Stomach (tissue), 9 donors: ENCODE results near the gene CELA2B. TPM values are rescaled to one million over a fixed set of nuclear protein-coding genes. Genes with fewer than 3 reads are reported as not detected.

Experiments
- DNase-seq, 2 donors: peaks; one replicate each; pipeline versions ENCODE4 v3.0.0 to v3.0.0-alpha.2; 2013 to 2019
- H3K27ac ChIP-seq, 5 donors: fragments of 200-600 bp in 4 of 5; sonication (generic) in 4 of 5; one replicate each; pipeline ENCODE4 v1.5.1; 2013 to 2019; ENCODE audit warnings: mild to moderate bottlenecking in 1 of 5, moderate library complexity in 1 of 5
- H3K27me3 ChIP-seq, 3 donors: fragments of 200-600 bp; sonication (generic); one replicate each; pipeline ENCODE4 v1.5.1; 2017 to 2019; ENCODE audit warnings: mixed run types in 1 of 3
- H3K36me3 ChIP-seq, 4 donors: fragments of 200-600 bp; sonication (generic); 1 replicate in 3 of 4; 2 replicates in 1 of 4; pipeline ENCODE4 v1.5.1; 2016 to 2019
- H3K4me1 ChIP-seq, 4 donors: fragments of 200-600 bp; sonication (generic); one replicate each; pipeline ENCODE4 v1.5.1; 2016 to 2019
- H3K4me3 ChIP-seq, 4 donors: fragments of 200-600 bp; sonication (generic) in 3 of 4; one replicate each; pipeline ENCODE4 v1.5.1; 2016 to 2019; ENCODE audit warnings: mild to moderate bottlenecking in 1 of 4
- H3K9me3 ChIP-seq, 4 donors: fragments of 200-600 bp; sonication (generic); one replicate each; pipeline ENCODE4 v1.5.1; 2016 to 2019
- EP300 ChIP-seq: sonication (generic); formaldehyde crosslinking; IDR thresholded peaks from one replicate; pipeline ENCODE4 v1.6.1; 2017; ENCODE audit warnings: antibody characterized with exemption
- POLR2A ChIP-seq, 4 donors: fragments of 450-650 bp; IDR thresholded peaks; one replicate each; pipeline ENCODE4 v1.6.1; 2016; ENCODE audit warnings: antibody characterized with exemption in 4 of 4, control low read depth in 2 of 4, mild to moderate bottlenecking in 1 of 4, moderate library complexity in 1 of 4
- POLR2AphosphoS5 ChIP-seq, 3 donors: sonication (generic); formaldehyde crosslinking; IDR thresholded peaks; one replicate each; pipeline ENCODE4 v1.6.1; 2016; ENCODE audit warnings: antibody characterized with exemption in 3 of 3
- WGBS, 5 donors: extraction: QIAGEN DNeasy Blood & Tissue Kit in 3 of 5; methylation state at CpG; one replicate each; pipeline versions ENCODE4 v1.1.5 to v1.1.7; 2013 to 2018; 5-methylcytosine and 5-hydroxymethylcytosine counted together
- intact Hi-C: fragments of 100-400 bp; cut with DNase I; formaldehyde crosslinking; loops from one replicate; pipeline ENCODE4 v1.15.1; 2023; ENCODE audit warnings: low total_unique reads
- polyA plus RNA-seq, 3 donors: library from polyadenylated mRNA; stranded (reverse); fragments of 200-250 nt; gene quantifications; one replicate each; pipeline ENCODE4 v1.2.3, GENCODE V29; 2013
- total RNA-seq, 5 donors: library from RNA; depleted of rRNA; stranded (reverse); fragments of >200 nt; gene quantifications; one replicate each; pipeline versions ENCODE4 v1.1.0 to v1.2.3, GENCODE V29; 2014 to 2016
- TF ChIP-seq, protein P1 (sequence below), 7 experiments: fragments of 450-650 bp in 4 of 7; fragments of 200-600 bp in 3 of 7; sonication (generic) in 3 of 7; IDR thresholded peaks; one replicate each; pipeline ENCODE4 v1.5.1; 2016 to 2019; ENCODE audit warnings: antibody characterized with exemption in 7 of 7, control low read depth in 2 of 7, mild to moderate bottlenecking in 1 of 7
- donor health status: healthy with polysubstance abuse.
- donor health status: Bipolar disorder and iron deficiency.
- donor health status: healthy.

CELA2B gene
- total and polyA plus RNA-seq, 8 donors: not detected

- 54 to 59% (median 57%) methylated on average over 17 of the region's 17 CpGs for WGBS, 5 donors
Measured at GRCh38 chr1:15501208-15502032, 25.5 kb downstream of the CELA2B start.

DNA sequence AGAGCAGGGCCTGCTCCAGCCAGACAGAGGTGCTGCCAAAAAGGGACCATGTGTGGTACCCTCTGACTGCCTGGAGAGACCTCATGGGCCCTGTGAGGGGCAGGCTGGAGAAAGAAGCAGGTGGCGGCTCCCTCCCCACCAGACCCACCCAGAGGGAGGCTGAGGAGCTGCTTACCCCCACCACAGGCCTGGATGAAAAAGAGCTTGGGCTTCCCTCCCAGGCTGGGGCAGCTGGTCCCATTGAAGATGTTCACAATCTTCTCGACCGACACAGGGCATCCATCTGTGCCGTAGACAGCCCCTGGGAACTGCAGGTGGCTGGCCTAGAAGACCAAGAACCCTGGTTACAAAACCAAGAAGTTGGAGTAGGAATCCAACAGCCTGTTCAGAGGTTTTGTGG is 28.5 kb downstream of the CELA2B start:
- Histone ChIP-seq H3K36me3 (peaks cover 12 to 78% (median 76%) of the 10 kb centered on the region in 4 donors), H3K27ac (no peak overlapping the region), H3K4me1 (peaks cover 0 to 6% (median 0%) of the 10 kb centered on the region in 4 donors), H3K27me3 (no peaks in the 10 kb centered on the region), H3K4me3 (no peak overlapping the region), H3K9me3 (no peaks in the 10 kb centered on the region)
- intact Hi-C loops: loop anchor here (10.0 kb wide), 1 partner anchor 180 kb away; no protein-coding TSS in a partner anchor
- no peak for DNase-seq
- TF ChIP-seq POLR2A (IDR thresholded peaks at IDR 0.05) (no peak), POLR2AphosphoS5 (IDR thresholded peaks at IDR 0.05) (no peak), EP300 (no peak)
- TF ChIP-seq, protein P1, sequence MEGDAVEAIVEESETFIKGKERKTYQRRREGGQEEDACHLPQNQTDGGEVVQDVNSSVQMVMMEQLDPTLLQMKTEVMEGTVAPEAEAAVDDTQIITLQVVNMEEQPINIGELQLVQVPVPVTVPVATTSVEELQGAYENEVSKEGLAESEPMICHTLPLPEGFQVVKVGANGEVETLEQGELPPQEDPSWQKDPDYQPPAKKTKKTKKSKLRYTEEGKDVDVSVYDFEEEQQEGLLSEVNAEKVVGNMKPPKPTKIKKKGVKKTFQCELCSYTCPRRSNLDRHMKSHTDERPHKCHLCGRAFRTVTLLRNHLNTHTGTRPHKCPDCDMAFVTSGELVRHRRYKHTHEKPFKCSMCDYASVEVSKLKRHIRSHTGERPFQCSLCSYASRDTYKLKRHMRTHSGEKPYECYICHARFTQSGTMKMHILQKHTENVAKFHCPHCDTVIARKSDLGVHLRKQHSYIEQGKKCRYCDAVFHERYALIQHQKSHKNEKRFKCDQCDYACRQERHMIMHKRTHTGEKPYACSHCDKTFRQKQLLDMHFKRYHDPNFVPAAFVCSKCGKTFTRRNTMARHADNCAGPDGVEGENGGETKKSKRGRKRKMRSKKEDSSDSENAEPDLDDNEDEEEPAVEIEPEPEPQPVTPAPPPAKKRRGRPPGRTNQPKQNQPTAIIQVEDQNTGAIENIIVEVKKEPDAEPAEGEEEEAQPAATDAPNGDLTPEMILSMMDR (IDR thresholded peaks at IDR 0.05): no peak
- 92 to 100% (median 95%) methylated on average over 1 to 4 of the region's 4 CpGs for WGBS, 5 donors

More at GRCh38 chr1:15501208-15502032, 25.5 kb downstream of the CELA2B start:
- no peak overlapping the region for H3K4me3 ChIP-seq
- no peak for TF ChIP-seq POLR2A (IDR thresholded peaks at IDR 0.05)
- TF ChIP-seq, protein P1 (IDR thresholded peaks at IDR 0.05): peak in 5 of 7 experiments; percentile 53 to 65 (median 58)
- TF ChIP-seq POLR2AphosphoS5 (IDR thresholded peaks at IDR 0.05): no peak
- no peak for TF ChIP-seq EP300
- DNase-seq: peak; percentile 79 to 84
- H3K36me3 ChIP-seq: peaks cover 12 to 76% (median 71%) of the 10 kb centered on the region in 4 donors
- H3K27me3 ChIP-seq: no peaks in the 10 kb centered on the region
- no peak overlapping the region for H3K27ac ChIP-seq
- H3K4me1 ChIP-seq: peaks cover 0 to 6% (median 0%) of the 10 kb centered on the region in 4 donors
- no peaks in the 10 kb centered on the region for H3K9me3 ChIP-seq
- intact Hi-C loops: loop anchor here (10.0 kb wide), 1 partner anchor 177 kb away; no protein-coding TSS in a partner anchor

DNA sequence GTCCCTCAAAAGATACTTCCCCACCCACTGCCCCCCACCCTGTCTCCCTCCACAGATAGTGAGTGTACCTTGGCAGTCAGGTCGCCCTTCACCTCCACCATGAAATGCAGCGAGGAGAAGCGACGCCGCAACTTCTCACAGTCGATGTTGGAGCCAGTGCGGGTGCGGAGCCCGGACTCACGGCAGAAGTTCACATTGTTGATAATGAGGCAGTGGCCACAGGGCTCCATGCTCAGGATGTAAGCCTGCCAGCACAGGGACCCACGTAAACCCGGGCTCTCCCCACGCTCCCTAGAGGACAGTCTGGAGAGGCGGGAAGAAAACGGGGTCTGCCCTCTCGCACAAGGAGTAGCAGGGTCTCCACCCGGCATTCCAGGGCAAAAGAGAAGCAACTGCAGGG is 30.9 kb downstream of the CELA2B start:
- Histone ChIP-seq H3K4me1 (peaks cover 0 to 11% (median 5%) of the 10 kb centered on the region in 4 donors), H3K4me3 (no peak overlapping the region), H3K27ac (no peak overlapping the region), H3K9me3 (no peaks in the 10 kb centered on the region), H3K36me3 (peaks cover 12 to 68% (median 64%) of the 10 kb centered on the region in 4 donors), H3K27me3 (no peaks in the 10 kb centered on the region)
- no peak for DNase-seq
- 93 to 98% (median 97%) methylated on average over 17 of the region's 17 CpGs for WGBS, 5 donors
- intact Hi-C loops: loop anchor here (10.0 kb wide), 1 partner anchor 182 kb away; no protein-coding TSS in a partner anchor
- TF ChIP-seq EP300: no peak
- no peak for TF ChIP-seq POLR2A (IDR thresholded peaks at IDR 0.05)
- no peak for TF ChIP-seq POLR2AphosphoS5 (IDR thresholded peaks at IDR 0.05)
- TF ChIP-seq, protein P1 (IDR thresholded peaks at IDR 0.05): no peak

GRCh38 chr1:15507278-15507677 is 31.4 kb downstream of the CELA2B start:
- no peak for DNase-seq
- Histone ChIP-seq H3K36me3 (peaks cover 16 to 68% (median 64%) of the 10 kb centered on the region in 4 donors), H3K4me3 (no peak overlapping the region), H3K4me1 (peaks cover 0 to 15% (median 5%) of the 10 kb centered on the region in 4 donors), H3K27ac (no peak overlapping the region), H3K9me3 (no peaks in the 10 kb centered on the region), H3K27me3 (no peaks in the 10 kb centered on the region)
- TF ChIP-seq EP300 (no peak), POLR2A (IDR thresholded peaks at IDR 0.05) (no peak), POLR2AphosphoS5 (IDR thresholded peaks at IDR 0.05) (no peak)
- TF ChIP-seq, protein P1 (IDR thresholded peaks at IDR 0.05): no peak
- intact Hi-C loops: loop anchor here (10.0 kb wide), 1 partner anchor 182 kb away; no protein-coding TSS in a partner anchor
- WGBS, 5 donors: 48 to 81% (median 53%) methylated on average over 5 of the region's 5 CpGs
